Measurements from ENCODE around the gene KLHL35. TPM values are rescaled to one million over a fixed set of nuclear protein-coding genes. Genes with fewer than 3 reads are reported as not detected.
"Not testable (repeated sequence)": the region's sequence is repeated elsewhere in the genome, so short reads cannot be mapped to it uniquely, and the experiment has no call there.

Gene KLHL35
- total RNA-seq, 1 donor from 2014 or later: 2.3 TPM

DNA sequence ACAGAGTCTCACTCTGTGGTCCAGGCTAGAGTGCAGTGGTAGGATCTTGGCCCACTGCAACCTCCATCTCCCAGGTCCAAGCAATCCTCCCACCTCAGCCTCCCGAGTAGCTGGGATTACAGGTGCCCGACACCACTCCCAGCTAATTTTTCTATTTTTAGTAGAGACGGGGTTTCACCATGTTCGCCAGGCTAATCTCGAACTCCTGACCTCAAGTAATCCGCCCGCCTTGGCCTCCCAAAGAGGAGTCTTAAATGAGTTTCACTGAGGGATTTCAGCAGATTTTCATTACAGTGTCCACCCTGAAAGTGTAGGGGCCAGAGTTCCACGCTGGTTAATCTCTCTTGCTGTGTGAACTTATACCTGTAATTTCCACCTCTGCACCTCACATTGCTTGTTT is 34.1 kb downstream of the KLHL35 start:
- no peak for DNase-seq (ENCODE audit: extremely low read depth, low read depth, low spot score)

DNA sequence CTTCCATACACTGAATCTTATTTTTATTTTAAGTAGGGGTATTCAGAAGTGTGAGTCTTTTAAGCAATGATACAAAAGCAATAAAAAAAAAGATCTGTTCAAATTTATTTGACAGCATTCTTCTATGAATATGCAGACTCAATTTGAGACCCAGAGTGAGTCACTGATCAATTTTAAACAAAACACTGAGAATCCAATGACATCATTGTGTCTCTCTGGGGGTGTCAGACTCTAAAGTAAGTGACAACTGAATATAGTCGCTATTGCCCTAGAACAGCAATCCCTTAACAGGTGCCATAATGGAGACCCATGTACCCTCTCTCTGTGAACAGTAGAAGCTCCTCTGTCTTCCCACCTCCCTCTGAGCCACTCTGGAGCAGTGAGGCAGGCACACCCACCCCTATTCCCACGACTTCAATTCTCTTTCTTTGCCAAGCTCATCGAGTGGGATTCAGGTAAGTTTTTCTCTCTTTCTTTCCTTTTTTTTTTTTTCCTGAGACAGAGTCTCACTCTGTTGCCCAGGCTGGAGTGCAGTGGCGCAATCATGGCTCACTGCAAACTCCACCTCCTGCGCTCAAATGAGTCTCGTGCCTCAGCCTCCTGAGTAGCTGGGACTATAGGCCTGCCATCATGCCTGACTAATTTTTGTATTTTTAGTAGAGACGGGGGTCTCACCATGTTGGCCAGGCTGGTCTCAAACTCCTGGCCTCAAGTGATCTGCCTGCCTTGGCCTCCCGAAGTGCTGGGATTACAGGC is 38.7 kb downstream of the KLHL35 start:
- no peak for DNase-seq (ENCODE audit: extremely low read depth, low read depth, low spot score)

DNA sequence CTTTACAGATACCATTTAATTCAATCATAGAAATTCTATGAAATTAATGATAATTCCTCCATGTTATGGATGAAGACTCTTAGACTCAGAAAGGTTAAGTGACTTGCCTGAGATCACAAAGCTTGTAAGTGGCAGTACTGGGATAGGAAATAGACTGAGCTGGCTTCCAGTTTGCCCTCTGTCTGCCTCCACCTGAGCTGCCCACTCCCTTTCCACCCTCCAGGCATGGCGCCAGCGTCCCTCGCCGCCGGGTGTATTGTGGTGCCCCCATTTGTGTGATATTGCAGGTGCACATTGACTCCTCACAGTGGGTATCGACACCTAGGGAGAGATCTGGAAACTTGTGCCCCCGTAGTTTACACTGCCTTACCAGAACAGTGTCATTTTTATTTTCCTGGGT is 43.1 kb downstream of the KLHL35 start:
- no peak for DNase-seq (ENCODE audit: extremely low read depth, low read depth, low spot score)

DNA sequence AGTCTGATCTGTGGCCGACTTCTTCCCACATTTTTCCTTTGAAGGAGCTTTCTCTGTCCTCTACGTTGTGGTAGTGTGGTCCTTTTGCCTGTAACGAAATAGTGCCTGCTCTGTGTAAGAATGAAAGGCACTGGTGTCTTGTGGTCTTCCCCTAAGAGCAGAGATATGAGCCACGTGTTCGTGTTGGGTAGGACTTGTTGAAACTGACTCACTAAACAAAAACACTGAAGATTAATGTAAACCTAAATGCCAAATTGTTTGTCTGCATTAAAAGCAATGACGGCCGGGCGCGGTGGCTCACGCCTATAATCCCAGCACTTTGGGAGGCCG is 43.8 kb downstream of the KLHL35 start:
- DNase-seq (ENCODE audit: extremely low read depth, low read depth, low spot score): no peak

DNA sequence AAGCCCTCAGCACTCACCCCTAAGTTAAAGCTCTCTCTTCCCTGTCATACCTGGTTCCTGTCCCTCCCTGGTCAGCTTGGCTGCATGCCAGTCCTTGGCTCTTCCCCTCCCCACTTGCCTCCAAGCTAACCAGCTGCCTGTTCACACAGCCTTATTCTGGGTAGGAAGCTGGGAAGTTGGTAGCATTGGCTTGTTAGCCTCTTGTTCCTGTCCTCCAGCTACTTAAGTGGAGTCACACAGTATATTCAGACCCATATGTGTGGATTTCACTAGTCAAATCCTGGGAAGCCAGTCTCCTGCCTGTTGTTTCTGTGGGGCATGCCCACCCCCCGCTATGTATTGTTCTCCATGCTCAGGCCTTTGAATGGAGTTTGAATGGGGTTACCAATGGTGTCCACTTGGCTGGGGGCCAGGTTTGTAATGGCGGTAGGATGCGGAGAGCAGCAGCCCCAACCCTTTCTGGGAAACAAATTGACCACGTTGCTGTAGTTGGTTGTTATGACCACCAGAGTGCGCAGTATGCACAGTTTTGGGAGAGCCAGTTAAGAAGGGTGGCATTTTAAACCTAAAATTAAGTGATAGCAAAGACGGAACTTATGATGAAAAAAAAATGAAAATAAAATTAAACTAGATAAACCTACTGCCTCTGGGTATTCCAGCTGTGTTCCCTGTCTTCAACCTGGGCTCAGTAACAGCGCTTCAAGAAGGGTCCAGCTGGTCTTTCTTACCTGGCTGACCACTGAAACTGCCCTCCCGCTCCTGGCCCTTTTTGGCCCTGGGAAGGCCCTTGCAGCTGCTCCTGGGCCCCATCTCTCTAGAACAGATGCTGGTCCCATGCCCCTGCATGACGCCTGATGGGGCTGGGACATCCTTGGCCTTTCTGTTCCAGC is 44.4 kb downstream of the KLHL35 start:
- no peak for DNase-seq (ENCODE audit: extremely low read depth, low read depth, low spot score)

DNA sequence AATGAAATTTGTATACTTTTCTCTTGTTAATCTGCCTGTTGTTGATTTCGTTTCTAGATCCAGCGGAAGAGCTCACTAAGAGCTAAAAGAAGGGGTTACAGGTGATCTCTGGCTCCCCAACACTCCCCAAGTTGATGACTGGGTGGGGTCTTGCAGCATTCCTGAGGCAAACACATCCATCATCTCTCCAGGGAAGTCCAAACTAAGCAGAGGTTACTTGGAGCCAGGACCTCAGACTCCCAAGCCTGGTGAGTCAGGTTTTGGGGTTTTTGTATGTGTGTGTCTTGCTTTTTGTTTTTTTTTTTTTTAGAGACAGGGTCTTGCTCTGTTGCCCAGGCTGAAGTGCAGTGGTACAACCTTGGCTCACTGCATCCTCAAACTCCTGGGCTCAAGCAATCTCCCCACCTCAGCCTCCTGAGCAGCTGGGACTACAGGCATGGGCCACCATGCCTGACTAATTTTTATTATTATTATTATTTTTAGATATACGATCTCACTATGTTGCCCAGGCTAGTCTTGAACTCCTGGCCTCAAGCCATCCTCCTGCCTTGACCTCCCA is 45.2 kb downstream of the KLHL35 start:
- no peak for DNase-seq (ENCODE audit: extremely low read depth, low read depth, low spot score)

DNA sequence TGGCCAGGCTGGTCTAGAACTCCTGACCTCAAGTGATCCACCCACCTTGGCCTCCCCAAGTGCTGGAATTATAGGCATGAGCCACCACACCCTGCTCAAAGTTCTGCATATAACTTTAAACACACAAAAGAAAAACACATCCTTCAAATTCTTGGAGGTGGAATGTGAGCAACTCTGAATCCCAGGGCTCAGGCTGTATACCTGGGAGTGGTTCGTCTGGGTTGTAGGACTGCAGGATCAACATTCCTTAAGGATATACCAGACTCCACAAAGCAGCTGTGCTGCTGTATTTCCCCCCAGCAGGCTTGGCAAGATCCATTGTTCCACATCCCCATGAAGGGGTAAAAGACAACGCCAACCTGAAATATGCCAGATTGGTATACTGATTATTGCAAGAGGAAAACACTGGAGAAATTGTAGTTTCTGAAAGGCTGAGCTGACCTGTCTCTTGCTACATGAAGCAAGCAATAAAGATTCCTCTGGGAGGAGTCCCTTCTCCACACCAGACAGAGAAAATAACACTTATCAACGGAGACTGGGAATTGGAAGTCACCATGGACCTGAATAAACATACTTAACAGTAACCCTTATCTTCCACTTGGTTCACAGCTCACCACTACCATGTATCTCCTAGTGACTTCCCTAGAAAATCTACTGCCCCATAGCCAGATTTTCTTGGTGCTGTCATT is 45.9 kb downstream of the KLHL35 start:
- no peak for DNase-seq (ENCODE audit: extremely low read depth, low read depth, low spot score)

DNA sequence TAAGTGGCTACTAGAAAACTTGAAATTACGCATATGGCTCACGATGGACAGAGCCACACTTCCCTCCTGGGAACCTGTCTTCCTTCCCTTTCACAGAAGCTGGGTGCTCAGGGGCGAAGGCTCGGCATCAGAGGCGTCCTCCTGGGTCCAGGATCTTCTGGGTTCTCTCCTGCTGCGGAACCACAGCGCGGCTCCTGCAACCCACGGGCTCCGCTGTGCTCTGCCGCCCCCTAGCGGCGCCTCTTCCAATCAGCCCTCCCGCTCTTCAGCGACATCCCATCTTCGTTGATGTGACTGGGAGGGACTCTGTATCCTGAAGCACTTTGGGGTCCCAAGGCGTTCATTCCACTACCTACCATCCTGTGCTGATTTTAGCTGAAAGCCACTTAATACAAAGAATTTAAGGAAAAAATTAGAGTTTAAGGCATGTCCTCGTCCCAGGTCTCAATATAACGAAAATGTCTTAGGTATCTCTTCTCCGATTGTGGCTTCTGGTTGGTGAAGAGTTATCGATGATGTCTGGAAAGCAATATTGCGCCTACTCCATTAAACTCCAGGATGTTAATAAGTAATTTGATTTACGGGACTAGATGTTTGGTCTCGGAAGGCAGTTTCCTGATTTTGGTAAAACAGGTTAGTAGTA is 48.4 kb downstream of the KLHL35 start:
- DNase-seq (ENCODE audit: extremely low read depth, low read depth, low spot score): no peak

DNA sequence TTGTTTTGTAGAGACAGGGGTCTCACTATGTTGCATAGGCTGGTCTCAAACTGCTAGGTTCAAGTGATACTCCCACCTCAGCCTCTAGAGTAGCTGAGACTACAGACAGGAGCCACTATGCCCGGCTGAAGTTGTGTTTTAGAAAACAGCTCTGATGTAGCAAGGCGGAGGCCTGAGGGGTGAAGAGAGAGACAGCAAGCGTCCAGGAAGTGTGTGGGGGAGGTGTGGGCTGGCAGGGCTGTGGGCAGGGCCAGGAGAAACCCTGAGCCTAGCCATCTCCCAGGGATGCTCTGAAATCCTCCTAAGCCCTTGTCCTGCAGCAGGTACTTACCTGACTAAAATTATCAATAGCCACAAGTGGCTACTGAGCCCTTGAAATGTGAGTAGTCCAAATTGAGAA is 49.8 kb downstream of the KLHL35 start:
- DNase-seq (ENCODE audit: extremely low read depth, low read depth, low spot score): no peak

DNA sequence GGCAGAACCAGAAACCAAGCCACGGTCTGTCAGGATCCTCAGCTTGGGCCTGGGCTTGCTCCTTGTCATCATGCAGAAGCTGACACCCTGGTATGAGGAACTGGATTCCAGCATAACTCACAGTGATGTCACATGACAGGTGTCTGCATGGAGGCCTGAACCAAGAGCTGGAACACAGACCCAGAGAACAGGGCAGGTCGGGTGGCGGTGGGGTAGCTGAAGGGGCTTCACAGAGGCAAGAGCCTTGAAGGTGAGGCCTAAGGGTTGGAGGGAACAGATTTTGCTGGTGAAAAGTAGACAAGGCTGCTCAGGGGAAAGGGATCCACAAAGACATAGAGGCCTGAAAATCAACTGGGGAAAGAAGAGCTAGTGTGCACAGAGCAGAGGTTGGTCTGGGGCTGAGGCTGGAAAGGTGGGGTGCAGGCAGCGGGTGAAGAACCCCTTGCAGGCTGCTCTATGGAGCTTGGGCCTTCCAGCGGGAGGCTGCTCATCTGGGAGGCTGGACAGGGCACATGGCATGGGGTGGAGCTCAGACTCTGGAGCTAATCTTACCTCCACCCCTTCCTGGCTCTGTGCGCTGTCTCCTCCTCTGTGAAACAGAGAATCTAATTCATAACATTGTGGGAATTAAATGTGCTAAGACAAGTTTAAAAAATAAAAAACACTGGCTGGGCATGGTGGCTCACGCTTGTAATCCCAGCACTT is 52.1 kb downstream of the KLHL35 start:
- DNase-seq (ENCODE audit: extremely low read depth, low read depth, low spot score): no peak

DNA sequence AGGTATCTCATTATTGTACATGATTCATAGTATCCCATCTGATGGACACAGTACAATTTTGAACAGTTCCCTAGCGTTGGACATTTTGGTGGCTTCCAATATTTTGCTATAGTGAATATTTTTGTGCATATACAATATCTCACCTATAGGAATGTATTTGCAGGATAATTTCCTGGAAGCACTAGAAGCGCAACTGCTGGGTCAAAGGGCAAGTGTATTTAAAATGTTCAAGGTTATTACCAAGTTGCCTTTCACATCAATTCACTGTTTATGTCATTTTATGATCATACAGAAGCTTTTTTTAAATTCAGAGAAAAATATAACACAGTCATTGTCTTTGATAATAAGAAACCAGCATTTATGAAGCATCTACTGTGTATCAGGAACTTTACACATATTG is 52.8 kb downstream of the KLHL35 start:
- DNase-seq (ENCODE audit: extremely low read depth, low read depth, low spot score): no peak

DNA sequence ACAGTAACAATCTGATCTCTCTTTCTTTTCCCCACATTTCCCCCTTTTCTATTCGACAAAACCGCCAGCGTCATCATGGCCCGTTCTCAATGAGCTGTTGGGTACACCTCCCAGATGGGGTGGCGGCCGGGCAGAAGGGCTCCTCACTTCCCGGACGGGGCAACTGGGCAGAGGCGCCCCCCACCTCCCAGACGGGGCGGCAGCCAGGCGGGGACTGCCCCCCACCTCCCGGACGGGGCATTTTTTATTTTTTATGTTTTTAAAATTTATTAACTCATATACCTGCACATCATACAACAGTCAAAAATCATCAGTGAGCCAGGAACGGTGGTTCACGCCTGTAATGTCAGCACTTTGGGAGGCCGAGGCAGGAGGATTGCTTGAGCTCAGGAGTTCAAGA is 54.2 kb downstream of the KLHL35 start:
- not testable (repeated sequence) for DNase-seq (ENCODE audit: extremely low read depth, low read depth, low spot score)

DNA sequence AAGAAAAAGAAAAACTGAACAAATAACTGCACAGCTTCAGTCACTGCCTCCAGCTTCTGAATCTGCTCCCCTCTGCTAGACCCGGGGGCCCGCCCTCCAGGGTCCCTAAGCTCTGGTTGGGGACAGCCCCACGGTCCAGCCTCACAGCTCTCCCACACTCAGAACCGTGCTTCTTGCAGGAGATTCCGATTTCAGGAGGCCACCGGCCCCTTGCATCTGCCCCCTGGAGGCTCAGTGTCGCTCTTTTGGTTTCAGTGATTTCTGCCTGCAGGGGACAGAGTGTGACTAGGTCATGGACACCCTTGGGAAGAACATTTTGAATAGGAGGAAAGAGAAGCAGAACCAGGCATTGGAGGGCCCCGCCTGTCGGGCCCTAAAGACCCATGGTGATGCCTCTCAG is 56.8 kb downstream of the KLHL35 start:
- no peak for DNase-seq (ENCODE audit: extremely low read depth, low read depth, low spot score)

DNA sequence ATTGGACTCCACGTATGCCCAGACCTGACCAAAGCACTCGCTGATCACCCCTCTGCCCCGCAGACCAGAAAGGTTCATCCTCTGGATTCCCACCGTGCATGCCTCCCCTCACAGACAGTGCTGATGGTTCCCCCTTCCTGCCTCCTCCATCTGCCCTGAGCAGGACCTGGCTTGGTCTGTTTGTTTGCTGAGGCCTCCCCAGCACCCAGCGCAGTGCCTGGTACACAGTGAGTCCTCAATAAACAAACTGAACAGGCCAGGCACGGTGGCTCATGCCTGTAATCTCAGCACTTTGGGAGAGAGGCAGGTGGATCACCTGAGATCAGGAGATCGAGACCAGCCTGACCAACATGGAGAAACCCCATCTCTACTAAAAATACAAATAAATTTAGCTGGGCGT is 57.4 kb downstream of the KLHL35 start:
- no peak for DNase-seq (ENCODE audit: extremely low read depth, low read depth, low spot score)

DNA sequence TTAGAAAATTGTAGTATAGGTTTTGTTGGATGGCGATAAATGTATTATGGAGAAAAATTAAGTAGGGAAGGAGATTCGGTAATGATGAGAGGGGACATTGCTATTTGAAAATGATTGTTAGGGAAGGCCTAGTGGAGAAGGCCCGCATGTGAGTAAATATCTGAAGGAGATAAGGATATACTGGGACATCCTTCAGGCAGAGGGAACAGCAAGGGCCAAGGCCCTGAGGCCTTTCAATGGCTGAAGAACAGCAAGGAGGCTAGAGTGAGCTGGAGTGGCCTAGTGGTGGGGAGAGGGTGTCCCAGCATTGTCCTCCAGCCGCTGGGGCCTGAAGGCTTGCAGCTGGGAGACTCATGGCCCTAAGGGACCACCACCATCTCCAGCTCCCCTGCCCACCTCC is 58.4 kb downstream of the KLHL35 start:
- DNase-seq (ENCODE audit: extremely low read depth, low read depth, low spot score): no peak

DNA sequence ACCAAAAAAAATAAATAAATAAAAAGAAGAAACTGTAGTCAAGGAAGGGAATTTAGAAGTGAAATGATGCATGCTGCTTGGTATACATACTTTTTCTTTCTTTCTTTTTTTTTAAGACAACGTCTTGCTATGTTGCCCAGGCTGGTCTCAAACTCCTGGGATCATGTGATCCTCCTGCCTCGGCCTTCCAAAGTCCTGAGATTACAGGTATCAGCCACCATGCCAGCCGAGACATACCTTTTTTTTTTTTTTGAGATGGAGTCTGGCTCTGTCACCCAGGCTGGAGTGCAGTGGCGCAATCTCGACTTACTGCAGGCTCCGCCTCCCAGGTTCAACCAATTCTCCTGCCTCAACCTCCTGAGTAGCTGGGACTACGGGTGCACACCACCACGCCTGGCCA is 59.8 kb downstream of the KLHL35 start:
- DNase-seq (ENCODE audit: extremely low read depth, low read depth, low spot score): no peak
